H9 (cell line): ENCODE results near the gene MYLK3. TPM values are rescaled to one million over a fixed set of nuclear protein-coding genes. Genes with fewer than 3 reads are reported as not detected.

Source experiments
- DNase-seq: peaks from one replicate; pipeline ENCODE4 v3.0.0-alpha.2; 2017
- H2AFZ ChIP-seq: one replicate; pipeline ENCODE4 v1.6.1; 2013; ENCODE audit warnings: mild to moderate bottlenecking, low read length, control low read depth, moderate library complexity
- H2AK5ac ChIP-seq: 2 replicates; pipeline ENCODE4 v1.6.1; 2013; ENCODE audit warnings: low read length, control low read depth, mixed read lengths; ENCODE audit not compliant: insufficient read length
- H2BK120ac ChIP-seq: one replicate; pipeline ENCODE4 v1.6.1; 2013; ENCODE audit warnings: low read depth, mild to moderate bottlenecking, low read length, control low read depth, inconsistent platforms; ENCODE audit not compliant: poor library complexity, severe bottlenecking
- H2BK12ac ChIP-seq: 2 replicates; pipeline ENCODE4 v1.6.1; 2013; ENCODE audit warnings: low read length, control low read depth, mixed read lengths, low read depth; ENCODE audit not compliant: insufficient read length
- H2BK15ac ChIP-seq: 2 replicates; pipeline ENCODE4 v1.6.1; 2013; ENCODE audit warnings: low read depth, low read length, control low read depth
- H2BK20ac ChIP-seq: one replicate; pipeline ENCODE4 v1.6.1; 2013; ENCODE audit warnings: low read depth, mild to moderate bottlenecking, low read length, control low read depth, inconsistent platforms; ENCODE audit not compliant: poor library complexity, severe bottlenecking
- H2BK5ac ChIP-seq: 2 replicates; pipeline ENCODE4 v1.6.1; 2013; ENCODE audit warnings: low read length, control low read depth, mixed read lengths; ENCODE audit not compliant: insufficient read length
- H3K14ac ChIP-seq: 2 replicates; pipeline ENCODE4 v1.6.1; 2013; ENCODE audit warnings: low read length, control low read depth; ENCODE audit not compliant: insufficient read depth
- H3K18ac ChIP-seq: 2 replicates; pipeline ENCODE4 v1.6.1; 2013; ENCODE audit warnings: low read depth, mild to moderate bottlenecking, mixed read lengths, low read length, control low read depth; ENCODE audit not compliant: insufficient read length
- H3K23ac ChIP-seq: 2 replicates; pipeline ENCODE4 v1.6.1; 2013; ENCODE audit warnings: low read length, control low read depth, mixed read lengths, low read depth; ENCODE audit not compliant: insufficient read length
- H3K23me2 ChIP-seq: 2 replicates; pipeline ENCODE4 v1.6.1; 2013; ENCODE audit warnings: low read depth, mild to moderate bottlenecking, mixed read lengths, low read length, control low read depth; ENCODE audit not compliant: insufficient read length, poor library complexity, severe bottlenecking
- H3K27ac ChIP-seq: 2 replicates; pipeline ENCODE4 v1.5.1; 2013; ENCODE audit warnings: low read length, control low read depth, mixed read lengths, low read depth; ENCODE audit not compliant: insufficient read length
- H3K27me3 ChIP-seq: 2 replicates; pipeline ENCODE4 v1.6.1; 2013; ENCODE audit warnings: low read length, control low read depth, inconsistent platforms; ENCODE audit not compliant: insufficient read depth
- H3K4ac ChIP-seq: 2 replicates; pipeline ENCODE4 v1.6.1; 2013; ENCODE audit warnings: low read depth, mild to moderate bottlenecking, control low read depth, inconsistent platforms, low read length, moderate library complexity
- H3K4me1 ChIP-seq: 2 replicates; pipeline ENCODE4 v1.6.1; 2013; ENCODE audit warnings: low read length, control low read depth, inconsistent platforms; ENCODE audit not compliant: insufficient read depth
- H3K4me2 ChIP-seq: 2 replicates; pipeline ENCODE4 v1.6.1; 2013; ENCODE audit warnings: low read length, control low read depth, mixed read lengths; ENCODE audit not compliant: insufficient read length, insufficient read depth
- H3K56ac ChIP-seq: 2 replicates; pipeline ENCODE4 v1.6.1; 2013; ENCODE audit warnings: low read depth, mild to moderate bottlenecking, mixed read lengths, low read length, control low read depth; ENCODE audit not compliant: insufficient read length
- H3K79me1 ChIP-seq: 2 replicates; pipeline ENCODE4 v1.6.1; 2013; ENCODE audit warnings: low read depth, mild to moderate bottlenecking, moderate library complexity, low read length, control low read depth, inconsistent platforms; ENCODE audit not compliant: insufficient read depth, poor library complexity, severe bottlenecking
- H3K79me2 ChIP-seq: 2 replicates; pipeline ENCODE4 v1.6.1; 2013; ENCODE audit warnings: low read length, control low read depth, inconsistent platforms; ENCODE audit not compliant: insufficient read depth
- H3K9ac ChIP-seq: 2 replicates; pipeline ENCODE4 v1.6.1; 2013; ENCODE audit warnings: low read length, control low read depth, mixed read lengths; ENCODE audit not compliant: insufficient read length; ENCODE audit errors: extremely low read depth
- H3K9me3 ChIP-seq: one replicate; pipeline ENCODE4 v1.6.1; 2013; ENCODE audit warnings: low read depth, low read length, inconsistent platforms; ENCODE audit not compliant: control insufficient read depth
- H3T11ph ChIP-seq: one replicate; pipeline ENCODE4 v1.6.1; 2013; ENCODE audit warnings: mild to moderate bottlenecking, low read length, control low read depth, inconsistent platforms
- H4K20me1 ChIP-seq: one replicate; pipeline ENCODE4 v1.6.1; 2013; ENCODE audit not compliant: control insufficient read depth, insufficient read length, insufficient read depth
- H4K5ac ChIP-seq: 2 replicates; pipeline ENCODE4 v1.6.1; 2013; ENCODE audit warnings: low read depth, mild to moderate bottlenecking, mixed read lengths, low read length, control low read depth; ENCODE audit not compliant: insufficient read length
- H4K8ac ChIP-seq: replicated peaks from 2 replicates; pipeline ENCODE4 v1.6.1; 2013; ENCODE audit warnings: low read length, control low read depth, mixed read lengths, low read depth; ENCODE audit not compliant: insufficient read length
- H4K91ac ChIP-seq: 2 replicates; pipeline ENCODE4 v1.6.1; 2013; ENCODE audit warnings: low read depth, mild to moderate bottlenecking, moderate library complexity, mixed read lengths, low read length, control low read depth; ENCODE audit not compliant: insufficient read length
- H3K27ac Mint-ChIP-seq, 3 experiments: 2 replicates in 2 of 3; 3 replicates in 1 of 3; pipeline ENCODE4 v1.8.0; 2020 to 2021; ENCODE audit warnings: mixed read lengths in 3 of 3, mild to moderate bottlenecking in 1 of 3, moderate library complexity in 1 of 3
- H3K27me3 Mint-ChIP-seq: 2 replicates; pipeline ENCODE4 v1.8.0; 2021; ENCODE audit warnings: low read depth, mild to moderate bottlenecking, moderate library complexity, mixed read lengths
- H3K36me3 Mint-ChIP-seq, 3 experiments: 2 replicates in 2 of 3; 3 replicates in 1 of 3; pipeline ENCODE4 v1.8.0; 2020 to 2021; ENCODE audit warnings: low read depth in 3 of 3, mixed read lengths in 3 of 3; ENCODE audit not compliant: insufficient read depth in 1 of 3
- H3K4me1 Mint-ChIP-seq, 2 experiments: 2 replicates each; pipeline ENCODE4 v1.8.0; 2020; ENCODE audit warnings: mixed read lengths in 2 of 2
- H3K4me3 Mint-ChIP-seq, 2 experiments: 2 replicates in 1 of 2; 3 replicates in 1 of 2; pipeline ENCODE4 v1.8.0; 2020 to 2021; ENCODE audit warnings: mild to moderate bottlenecking in 2 of 2, mixed read lengths in 2 of 2, moderate library complexity in 1 of 2
- H3K9me3 Mint-ChIP-seq, 2 experiments: 2 replicates in 1 of 2; 3 replicates in 1 of 2; pipeline ENCODE4 v1.8.0; 2020; ENCODE audit warnings: mild to moderate bottlenecking in 2 of 2, mixed read lengths in 2 of 2, moderate library complexity in 1 of 2
- CTCF ChIP-seq: fragments of 200-600 bp; sonication (generic); conservative IDR thresholded peaks from 3 replicates; pipeline ENCODE4 v1.8.0; 2021; ENCODE audit warnings: antibody characterized with exemption, mild to moderate bottlenecking
- WGBS: extraction: QIAGEN DNeasy Blood & Tissue Kit; methylation state at CpG from one replicate; pipeline ENCODE4 v1.1.7; 2013; ENCODE audit warnings: missing lambda C conversion rate, low lambda C conversion rate, mixed read lengths; ENCODE audit not compliant: insufficient read length; ENCODE audit errors: extremely low coverage; 5-methylcytosine and 5-hydroxymethylcytosine counted together
- long read RNA-seq: library from polyadenylated mRNA; unstranded; transcript quantifications from one replicate; pipeline ENCODE4 v2.0.0, GENCODE V29; 2020
- total RNA-seq: library from RNA; stranded (reverse); gene quantifications from 2 replicates; pipeline ENCODE4 v1.2.1, GENCODE V29; 2021

MYLK3 gene
- total RNA-seq: 0.39 and 0.90 TPM in 2 replicates
- long read RNA-seq: 0 reads

- WGBS: no CpG with 5 or more reads among the region's 25 CpGs
- Histone ChIP-seq H4K8ac (no peak within 1 kb of the TSS), H2AFZ (no peak within 1 kb of the TSS), H3K9ac (no peak within 1 kb of the TSS), H2AK5ac (no peak within 1 kb of the TSS), H3K56ac (no peak within 1 kb of the TSS), H3K9me3 (no peaks in the 10 kb centered on the region), H3K79me2 (no peaks in the 10 kb centered on the region), H3K4me2 (no peak within 1 kb of the TSS), H3T11ph (no peak within 1 kb of the TSS), H3K27me3 (no peaks in the 10 kb centered on the region), H4K91ac (peak within 1 kb of the TSS; percentile 47), H3K27ac (no peak within 1 kb of the TSS), H3K14ac (peak within 1 kb of the TSS; percentile 62; the same call in 1 of the 2 replicates), H2BK120ac (no peak within 1 kb of the TSS), H3K18ac (peak within 1 kb of the TSS; percentile 63), H3K4me1 (0 out of 2 replicates have a peak, but pooled peaks cover 6% of the 10 kb centered on the region), H3K23ac (no peak within 1 kb of the TSS), H2BK20ac (no peak within 1 kb of the TSS), H2BK5ac (no peak within 1 kb of the TSS), H2BK15ac (no peak within 1 kb of the TSS), H3K23me2 (no peaks in the 10 kb centered on the region), H2BK12ac (peak within 1 kb of the TSS; percentile 16), H4K5ac (no peak within 1 kb of the TSS), H4K20me1 (no peaks in the 10 kb centered on the region), H3K4ac (no peak within 1 kb of the TSS; the same call in 1 of the 2 replicates), H3K79me1 (no peaks in the 10 kb centered on the region)
- H3K36me3 Mint-ChIP-seq: no peaks in the 10 kb centered on the region
- no peaks in the 10 kb centered on the region for H3K9me3 Mint-ChIP-seq
- no peaks in the 10 kb centered on the region for H3K27me3 Mint-ChIP-seq
- TF ChIP-seq CTCF: no peak
- peak; percentile 78 for DNase-seq
- peak within 1 kb of the TSS in 1 of 2 experiments; percentile 44; a peak in 2 of 5 replicates for H3K4me3 Mint-ChIP-seq
- peak within 1 kb of the TSS in 2 of 3 experiments; percentile 63 to 87; a peak in 5 of 7 replicates for H3K27ac Mint-ChIP-seq
- H3K4me1 Mint-ChIP-seq: peaks cover 33 to 38% of the 10 kb centered on the region in 2 experiments
Observed at GRCh38 chr16:46747777-46748651, at the start of gene MYLK3. Gene MYLK3 (minus strand): TSS chr16:46748344. CDS start chr16:46748193, 151 bp downstream.
